Measurements from ENCODE around the gene SLC26A3.

SLC26A3 gene

DNA sequence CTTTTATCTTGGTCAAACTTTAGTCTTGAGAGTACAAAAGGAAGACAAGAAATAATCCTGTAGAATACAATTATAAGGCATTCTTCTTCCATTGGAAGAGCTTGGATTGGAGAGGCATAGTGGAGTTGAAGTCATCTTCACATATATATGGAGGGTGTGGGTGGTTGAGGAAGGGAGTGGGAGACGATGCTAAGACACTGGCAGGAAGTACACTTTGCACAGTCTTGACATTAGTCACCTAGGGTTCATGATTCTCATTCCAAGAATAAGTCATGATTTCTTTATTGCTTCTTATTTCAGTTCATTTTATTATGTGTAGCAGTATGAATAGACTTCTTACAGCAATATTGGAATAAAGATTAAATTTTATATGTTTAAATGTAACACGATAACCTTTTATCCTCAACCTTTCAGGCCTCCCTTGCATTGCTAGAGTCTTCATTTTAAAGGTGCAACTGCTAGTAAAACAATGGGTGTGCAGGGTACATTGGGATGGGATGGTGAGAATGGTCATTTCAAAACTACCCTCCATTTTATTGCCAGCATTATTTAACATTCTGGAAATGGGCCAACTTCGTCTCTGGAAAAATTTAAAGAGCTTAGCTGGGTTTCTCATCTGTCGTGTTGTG is 12.3 kb upstream of the SLC26A3 start:
- DNase-seq (ENCODE audit: low spot score), result no peak

DNA sequence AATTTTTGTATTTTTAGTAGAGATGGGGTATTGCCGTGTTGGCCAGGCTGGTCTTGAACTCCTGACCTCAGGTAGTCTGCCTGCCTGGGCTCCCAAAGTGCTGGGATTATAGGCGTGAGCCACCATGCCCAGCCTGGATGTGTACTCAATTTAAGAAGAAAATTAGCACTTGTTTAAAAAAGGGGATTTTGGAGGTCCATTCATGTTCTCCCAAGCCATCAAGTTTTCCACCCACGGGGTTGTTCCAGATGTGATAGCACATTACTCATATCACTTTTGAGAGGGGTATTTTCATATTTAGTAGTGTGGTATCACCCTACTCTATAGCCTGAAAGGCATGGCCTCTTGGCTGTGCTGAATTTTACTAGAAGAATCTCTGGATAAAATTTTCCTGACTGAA is 10.5 kb upstream of the SLC26A3 start:
- DNase-seq (ENCODE audit: low spot score), result no peak

GRCh38 chr7:107811934-107812333 is 8.9 kb upstream of the SLC26A3 start:
- DNase-seq (ENCODE audit: low spot score), result no peak

DNA sequence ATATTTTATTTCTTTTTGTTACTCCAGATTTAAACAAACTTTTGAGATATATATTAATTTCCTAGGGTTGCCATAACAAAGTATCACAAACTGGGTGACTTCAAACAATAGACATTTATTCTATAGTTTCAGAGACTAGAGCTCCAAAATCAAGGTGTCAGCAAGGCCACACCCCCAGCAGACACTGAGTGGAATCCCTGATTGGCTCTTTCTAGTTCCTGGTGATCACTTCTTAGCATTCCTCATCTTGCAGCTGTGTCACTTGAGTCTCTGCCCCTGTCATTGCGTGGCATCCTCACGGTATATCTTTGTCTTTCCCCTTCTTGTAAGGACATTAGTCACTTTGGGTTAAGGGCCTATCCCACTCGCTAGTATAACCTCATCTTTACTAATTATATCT is 7.6 kb upstream of the SLC26A3 start:
- no peak for DNase-seq (ENCODE audit: low spot score)

DNA sequence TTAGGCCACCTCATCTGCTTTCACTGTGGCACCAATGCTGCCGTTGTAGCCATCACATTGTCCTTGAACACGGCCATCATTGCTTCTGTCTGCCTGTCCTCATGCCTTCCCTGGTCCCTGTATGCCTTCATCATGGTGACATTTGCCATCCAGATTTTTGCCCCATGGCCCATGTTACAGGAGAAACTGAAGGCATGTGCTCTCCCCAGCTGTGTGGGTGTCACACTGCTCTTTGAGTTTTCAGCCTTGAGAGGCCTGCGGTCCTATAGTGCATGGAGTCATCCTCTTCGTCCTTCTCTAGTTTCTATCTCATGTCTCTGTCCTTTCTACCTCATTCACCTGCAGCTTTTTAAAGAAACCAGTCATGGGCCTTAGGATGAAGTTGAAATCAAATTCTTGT is 6.2 kb upstream of the SLC26A3 start:
- DNase-seq (ENCODE audit: low spot score), result no peak

GRCh38 chr7:107799647-107800264 is 3.3 kb downstream of the SLC26A3 start:
- DNase-seq (ENCODE audit: low spot score), result no peak

DNA sequence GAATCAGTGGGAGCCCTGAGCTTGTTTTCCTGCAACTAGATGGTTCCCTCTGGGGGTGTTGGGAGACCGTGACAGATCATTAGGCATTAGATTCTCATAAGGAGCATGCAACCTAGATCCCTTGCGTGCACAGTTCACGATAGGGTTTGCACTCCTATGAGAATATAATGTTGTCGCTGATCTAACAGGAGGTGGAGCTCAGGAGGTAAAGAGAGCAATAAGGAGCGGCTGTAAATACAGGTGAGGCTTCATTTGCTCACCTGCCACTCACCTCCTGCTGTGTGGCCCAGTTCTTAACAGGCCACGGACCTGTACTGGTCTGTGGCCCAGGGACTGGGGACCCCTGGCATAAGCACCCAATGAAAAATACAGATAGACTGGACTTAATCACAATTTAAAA is 10.7 kb downstream of the SLC26A3 start:
- no peak for DNase-seq (ENCODE audit: low spot score)

GRCh38 chr7:107789647-107790046 is 13.4 kb downstream of the SLC26A3 start:
- no peak for DNase-seq (ENCODE audit: low spot score)

GRCh38 chr7:107788662-107789061 is 14.4 kb downstream of the SLC26A3 start:
- no peak for DNase-seq (ENCODE audit: low spot score)

GRCh38 chr7:107788216-107788615 is 14.8 kb downstream of the SLC26A3 start:
- no peak for DNase-seq (ENCODE audit: low spot score)

- DNase-seq (ENCODE audit: low spot score), result no peak
Measured at GRCh38 chr7:107785926-107786325, 17.1 kb downstream of the SLC26A3 start.

DNA sequence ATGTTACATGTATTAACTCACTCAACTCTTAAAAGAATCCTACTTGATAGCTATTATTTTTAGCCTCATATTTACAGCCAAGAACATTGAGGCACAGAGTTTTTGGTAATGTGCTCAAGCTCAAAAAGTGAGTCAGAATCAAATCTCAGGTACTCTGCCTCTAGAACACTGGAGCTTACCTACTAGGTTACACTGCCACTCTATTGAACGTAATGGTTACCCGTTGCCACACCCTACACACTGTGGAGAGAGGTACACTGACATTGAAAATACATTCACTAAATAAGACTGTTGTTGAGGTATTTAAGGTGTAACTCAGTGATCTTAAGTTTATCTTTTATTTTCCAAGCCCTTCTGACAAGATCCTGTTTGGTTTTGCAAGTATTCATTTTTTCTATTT is 17.9 kb downstream of the SLC26A3 start:
- peak; percentile 1 for DNase-seq (ENCODE audit: low spot score)

DNA sequence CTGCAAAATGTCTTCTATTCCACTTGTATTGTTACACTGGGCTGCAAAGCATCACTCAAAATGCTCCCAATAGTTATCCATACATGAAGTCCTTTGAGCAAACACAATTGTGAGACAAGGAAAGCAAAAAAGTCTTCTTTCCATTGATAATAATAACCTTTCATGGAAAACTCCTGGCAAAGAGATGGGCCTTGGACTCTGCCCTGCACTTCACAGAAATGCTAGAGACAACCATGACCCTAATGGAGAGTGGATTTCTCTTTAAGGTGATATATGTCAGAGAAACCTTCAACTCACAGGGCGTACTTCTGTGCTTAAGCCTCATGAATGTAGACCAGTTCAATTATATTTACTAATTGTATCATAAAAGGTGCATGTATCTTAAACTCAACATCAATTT is 19.4 kb downstream of the SLC26A3 start:
- DNase-seq (ENCODE audit: low spot score), result no peak

- DNase-seq (ENCODE audit: low spot score), result no peak
Measured at GRCh38 chr7:107782374-107782773, 20.6 kb downstream of the SLC26A3 start.

- DNase-seq (ENCODE audit: low spot score), result no peak
Measured at GRCh38 chr7:107779647-107780099, 23.4 kb downstream of the SLC26A3 start.

GRCh38 chr7:107778283-107778682 is 24.7 kb downstream of the SLC26A3 start:
- no peak for DNase-seq (ENCODE audit: low spot score)

GRCh38 chr7:107777702-107778101 is 25.3 kb downstream of the SLC26A3 start:
- no peak for DNase-seq (ENCODE audit: low spot score)

- DNase-seq (ENCODE audit: low spot score), result no peak
Measured at GRCh38 chr7:107773027-107773426, 30.0 kb downstream of the SLC26A3 start.

DNA sequence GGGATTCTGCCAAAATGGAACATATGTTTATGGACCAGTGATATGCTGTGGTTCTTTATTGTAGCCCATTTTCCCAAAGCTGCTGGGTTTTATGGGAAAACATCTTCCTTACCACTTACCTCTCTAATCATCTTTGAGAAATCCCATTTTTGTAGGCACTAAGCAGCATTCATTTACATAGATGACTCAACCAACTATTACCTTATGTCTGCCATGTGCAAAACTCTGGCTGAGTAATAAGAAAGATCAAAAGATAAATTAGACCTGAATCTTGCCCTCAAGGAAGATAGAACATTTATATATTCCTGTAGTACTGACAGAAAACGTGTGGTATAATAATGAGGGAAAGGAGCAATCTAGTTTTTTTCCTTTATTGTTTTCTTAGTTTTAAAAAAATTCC is 34.8 kb downstream of the SLC26A3 start:
- no peak for DNase-seq (ENCODE audit: low spot score)

DNA sequence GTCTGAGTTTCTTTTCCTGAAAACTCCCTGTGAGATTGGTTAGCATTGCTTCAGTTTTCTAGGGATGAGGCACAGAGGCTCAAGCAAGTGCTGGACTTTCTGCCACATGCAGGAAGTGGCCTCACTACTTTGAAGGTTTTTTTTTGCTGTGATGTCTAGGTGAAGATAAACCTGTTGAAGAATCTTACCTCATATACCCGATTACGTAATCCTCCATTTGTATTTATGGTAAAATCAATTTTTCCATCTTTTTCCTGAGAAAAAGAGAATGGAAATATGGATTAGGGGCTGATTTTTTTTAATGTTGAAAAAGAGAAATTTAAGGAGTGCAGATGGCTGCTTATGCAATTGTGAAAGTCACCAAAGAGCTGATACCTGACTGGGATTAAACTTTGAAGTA is 35.6 kb downstream of the SLC26A3 start:
- no peak for DNase-seq (ENCODE audit: low spot score)

DNA sequence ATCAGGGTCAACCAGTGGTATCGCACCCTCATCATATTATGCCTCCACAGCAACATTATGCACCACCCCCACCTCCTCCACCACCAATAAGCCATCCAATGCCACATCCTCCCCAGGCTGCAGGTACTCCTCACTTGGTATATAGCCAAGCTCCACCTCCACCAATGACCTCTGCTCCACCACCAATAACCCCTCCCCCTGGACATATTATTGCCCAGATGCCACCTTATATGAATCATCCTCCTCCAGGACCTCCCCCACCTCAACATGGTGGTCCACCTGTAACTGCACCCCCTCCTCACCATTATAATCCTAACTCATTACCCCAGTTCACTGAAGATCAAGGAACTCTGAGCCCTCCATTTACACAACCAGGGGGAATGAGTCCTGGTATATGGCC is 44.4 kb downstream of the SLC26A3 start:
- DNase-seq (ENCODE audit: low spot score), result no peak

DNA sequence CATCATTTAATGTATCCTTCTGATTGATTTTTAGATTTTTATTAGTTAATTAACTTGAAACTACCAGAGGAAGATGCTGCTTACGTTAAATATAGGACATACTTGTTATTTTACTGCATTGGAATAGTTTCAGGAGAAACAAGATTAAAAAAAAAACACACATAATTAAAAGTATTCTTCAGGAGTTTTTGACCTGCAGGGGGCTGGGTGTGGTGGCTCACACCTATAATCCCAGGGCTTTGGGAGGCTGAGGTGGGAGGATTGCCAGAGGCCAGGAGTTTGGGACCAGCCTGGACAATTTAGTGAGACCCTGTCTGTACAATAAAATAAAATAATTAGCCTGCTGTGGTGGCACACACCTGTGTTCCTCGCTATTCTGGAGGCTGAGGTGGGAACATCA is 48.4 kb downstream of the SLC26A3 start:
- DNase-seq (ENCODE audit: low spot score), result no peak

DNA sequence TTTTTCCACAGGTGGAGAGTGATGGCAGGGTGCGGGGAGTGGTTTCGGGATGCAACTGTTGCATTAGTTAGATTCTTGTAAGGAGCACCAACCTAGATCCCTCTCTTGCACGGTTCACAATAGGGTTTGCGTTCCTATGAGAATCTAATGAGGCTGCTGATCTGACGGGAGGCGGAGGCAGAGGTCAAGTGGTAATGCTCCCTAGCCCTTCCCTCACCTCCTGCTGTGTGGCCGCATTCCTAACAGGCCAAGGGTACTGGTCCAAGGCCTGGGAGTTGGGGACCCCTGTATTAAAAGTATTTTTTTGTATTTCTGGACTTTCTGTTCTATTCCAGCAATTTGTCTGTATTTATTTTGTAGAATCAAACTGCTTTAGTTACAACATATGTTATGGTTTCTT is 51.9 kb downstream of the SLC26A3 start:
- DNase-seq (ENCODE audit: low spot score), result no peak

GRCh38 chr7:107746006-107746405 is 57.0 kb downstream of the SLC26A3 start:
- no peak for DNase-seq (ENCODE audit: low spot score)
